Mucosa of rectum (tissue), 2 donors: ENCODE measurements around the gene GDPD1.
A peak's percentile ranks its signal among the peaks of the same experiment; 100 is the strongest.
"Not testable (repeated sequence)": the region's sequence is repeated elsewhere in the genome, so short reads cannot be mapped to it uniquely, and the experiment has no call there.

Source experiments
- H3K27ac ChIP-seq, 2 donors: one replicate each; pipeline ENCODE4 v1.7.0; 2013; ENCODE audit warnings: inconsistent platforms in 2 of 2, low read depth in 2 of 2, low read length in 2 of 2
- H3K27me3 ChIP-seq, 2 donors: one replicate each; pipeline ENCODE4 v1.7.0; 2013; ENCODE audit warnings: low read length in 2 of 2; ENCODE audit not compliant: control insufficient read depth in 2 of 2, insufficient read depth in 2 of 2
- H3K36me3 ChIP-seq, 2 donors: one replicate each; pipeline ENCODE4 v1.7.0; 2013; ENCODE audit warnings: low read length in 2 of 2; ENCODE audit not compliant: control insufficient read depth in 2 of 2, insufficient read depth in 2 of 2
- H3K4me1 ChIP-seq, 2 donors: one replicate each; pipeline ENCODE4 v1.7.0; 2013; ENCODE audit warnings: low read length in 2 of 2, mild to moderate bottlenecking in 1 of 2; ENCODE audit not compliant: control insufficient read depth in 2 of 2, insufficient read depth in 2 of 2
- H3K4me3 ChIP-seq, 2 donors: one replicate each; pipeline ENCODE4 v1.7.0; 2013; ENCODE audit warnings: low read length in 2 of 2
- H3K9ac ChIP-seq, 2 donors: one replicate each; pipeline ENCODE4 v1.7.0; 2013; ENCODE audit warnings: low read length in 2 of 2, low read depth in 1 of 2, mild to moderate bottlenecking in 1 of 2
- H3K9me3 ChIP-seq, 2 donors: one replicate each; pipeline ENCODE4 v1.7.0; 2013; ENCODE audit warnings: low read length in 2 of 2; ENCODE audit not compliant: control insufficient read depth in 2 of 2
- donor health status: healthy.
- donor health status: Normal muscosa, but diverticular disease.

The GDPD1 gene

DNA sequence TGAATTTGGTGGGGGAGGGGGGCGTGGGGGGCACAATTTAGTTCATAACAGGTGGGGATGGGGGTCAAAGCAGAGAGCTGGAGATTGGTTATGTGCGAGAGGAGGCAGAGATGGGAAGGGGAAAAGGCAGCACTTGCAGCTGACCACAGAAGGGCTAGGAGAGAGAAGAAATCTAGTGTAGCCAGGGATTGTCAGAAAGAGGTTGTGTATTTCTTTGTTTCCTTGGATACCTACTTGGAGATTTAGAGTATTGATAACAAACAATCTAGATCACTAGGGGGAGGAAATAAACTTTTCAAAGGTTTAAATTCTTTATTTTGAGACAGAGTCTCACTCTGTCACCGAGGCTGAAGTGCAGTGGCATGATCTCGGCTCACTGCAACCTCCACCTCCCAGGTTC lies 64.0 kb downstream of the GDPD1 start:
- no peaks in the 10 kb centered on the region for H3K27me3 ChIP-seq
- H3K36me3 ChIP-seq, result no peaks in the 10 kb centered on the region
- H3K27ac ChIP-seq, result no peak overlapping the region
- H3K9me3 ChIP-seq, result no peaks in the 10 kb centered on the region
- no peak overlapping the region for H3K9ac ChIP-seq
- no peak overlapping the region for H3K4me3 ChIP-seq
- H3K4me1 ChIP-seq, result no peaks in the 10 kb centered on the region

GRCh38 chr17:59287452-59287851 lies 67.1 kb downstream of the GDPD1 start:
- no peaks in the 10 kb centered on the region for H3K27me3 ChIP-seq
- no peak overlapping the region for H3K27ac ChIP-seq
- H3K9me3 ChIP-seq, result no peaks in the 10 kb centered on the region
- no peaks in the 10 kb centered on the region for H3K36me3 ChIP-seq
- H3K4me1 ChIP-seq, result peaks cover 5% of the 10 kb centered on the region in 2 donors
- H3K9ac ChIP-seq, result no peak overlapping the region
- no peak overlapping the region for H3K4me3 ChIP-seq

- no peak overlapping the region for H3K27ac ChIP-seq
- no peaks in the 10 kb centered on the region for H3K9me3 ChIP-seq
- no peaks in the 10 kb centered on the region for H3K27me3 ChIP-seq
- no peak overlapping the region for H3K4me3 ChIP-seq
- no peaks in the 10 kb centered on the region for H3K36me3 ChIP-seq
- H3K4me1 ChIP-seq, result peaks cover 5% of the 10 kb centered on the region in 2 donors
- no peak overlapping the region for H3K9ac ChIP-seq
These were observed 67.6 kb downstream of the GDPD1 start for GRCh38 chr17:59287891-59288290.

DNA sequence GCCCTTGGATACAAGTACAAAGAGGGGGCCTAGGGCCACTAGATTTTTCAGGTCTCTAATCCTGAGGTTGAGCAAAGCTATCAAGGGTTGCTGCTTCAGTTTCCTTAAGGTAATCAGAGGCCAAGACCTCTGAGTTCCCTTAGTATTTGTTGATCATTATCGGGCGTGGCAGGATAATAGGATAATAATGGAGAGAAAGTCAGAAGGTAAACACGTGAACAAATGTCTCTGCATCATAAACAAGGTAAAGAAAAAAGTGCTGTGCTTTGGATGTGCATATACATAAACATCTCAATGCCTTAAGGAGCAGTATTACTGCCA lies 69.6 kb downstream of the GDPD1 start:
- no peaks in the 10 kb centered on the region for H3K9me3 ChIP-seq
- no peak overlapping the region for H3K4me3 ChIP-seq
- no peak overlapping the region for H3K9ac ChIP-seq
- no peaks in the 10 kb centered on the region for H3K36me3 ChIP-seq
- no peaks in the 10 kb centered on the region for H3K27me3 ChIP-seq
- peak overlapping the region; percentile 16 to 56 for H3K27ac ChIP-seq
- peaks cover 5% of the 10 kb centered on the region in 2 donors for H3K4me1 ChIP-seq

DNA sequence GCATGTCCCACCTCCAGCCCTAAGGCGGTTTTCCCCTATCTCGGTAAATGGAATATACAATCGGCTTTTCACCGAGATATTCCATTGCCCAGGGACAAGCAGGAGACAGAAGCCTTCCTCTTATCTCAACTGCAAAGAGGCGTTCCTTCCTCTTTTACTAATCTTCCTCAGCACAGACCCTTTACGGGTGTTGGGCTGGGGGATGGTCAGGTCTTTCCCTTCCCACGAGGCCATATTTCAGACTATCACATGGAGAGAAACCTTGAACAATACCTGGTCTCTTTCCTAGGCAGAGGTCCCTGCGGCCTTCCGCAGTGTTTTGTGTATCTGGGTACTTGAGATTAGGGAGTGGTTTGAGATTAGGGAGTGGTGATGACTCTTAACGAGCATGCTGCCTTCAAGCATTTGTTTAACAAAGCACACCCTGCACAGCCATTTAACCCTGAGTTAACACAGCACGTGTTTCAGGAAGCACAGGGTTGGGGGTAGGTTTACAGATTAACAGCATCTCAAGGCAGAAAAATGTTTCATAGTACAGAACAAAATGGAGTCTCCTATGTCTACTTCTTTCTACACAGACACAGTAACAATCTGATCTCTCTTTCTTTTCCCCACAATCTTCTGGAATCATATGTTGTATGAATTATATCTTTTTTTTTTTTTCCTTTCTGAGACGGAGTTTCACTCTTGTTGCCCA lies 70.1 kb downstream of the GDPD1 start:
- not testable (repeated sequence) for H3K27me3 ChIP-seq, H3K4me3 ChIP-seq, H3K9me3 ChIP-seq, H3K36me3 ChIP-seq, H3K4me1 ChIP-seq, H3K9ac ChIP-seq
- peak overlapping the region in 1 of 2 donors; percentile 56 for H3K27ac ChIP-seq

GRCh38 chr17:59292174-59292523 lies 71.8 kb downstream of the GDPD1 start:
- Histone ChIP-seq H3K9ac (no peak overlapping the region), H3K27ac (no peak overlapping the region), H3K9me3 (no peaks in the 10 kb centered on the region), H3K4me3 (no peak overlapping the region), H3K27me3 (no peaks in the 10 kb centered on the region), H3K4me1 (peaks cover 5% of the 10 kb centered on the region in 2 donors), H3K36me3 (no peaks in the 10 kb centered on the region)

DNA sequence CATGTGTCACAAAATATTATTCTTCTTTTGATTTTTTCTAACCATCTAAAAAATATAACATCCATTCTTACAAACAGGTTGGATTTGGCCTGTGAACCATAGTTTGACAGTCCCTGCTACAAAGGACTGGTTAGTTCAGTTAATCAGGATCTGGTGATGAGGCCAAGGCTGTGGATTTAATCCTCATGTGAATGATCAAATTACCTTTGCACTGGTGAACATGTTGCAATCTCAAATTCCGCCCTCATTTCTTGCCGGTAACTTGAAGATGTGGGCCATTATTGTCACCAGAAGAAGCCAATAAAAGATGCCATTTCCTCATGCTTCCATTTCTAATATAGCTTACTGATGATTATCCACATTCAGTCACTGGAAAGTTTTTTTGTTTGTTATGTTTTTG lies 75.9 kb downstream of the GDPD1 start:
- no peaks in the 10 kb centered on the region for H3K9me3 ChIP-seq
- peak overlapping the region in 1 of 2 donors; percentile 72 for H3K27ac ChIP-seq
- no peaks in the 10 kb centered on the region for H3K27me3 ChIP-seq
- no peak overlapping the region for H3K4me3 ChIP-seq
- H3K36me3 ChIP-seq, result no peaks in the 10 kb centered on the region
- H3K4me1 ChIP-seq, result peaks cover 2 to 8% of the 10 kb centered on the region in 2 donors
- H3K9ac ChIP-seq, result no peak overlapping the region

GRCh38 chr17:59298521-59298920 lies 78.2 kb downstream of the GDPD1 start:
- no peak overlapping the region for H3K9ac ChIP-seq
- no peaks in the 10 kb centered on the region for H3K36me3 ChIP-seq
- no peaks in the 10 kb centered on the region for H3K9me3 ChIP-seq
- H3K27ac ChIP-seq, result no peak overlapping the region
- peaks cover 2 to 4% of the 10 kb centered on the region in 2 donors for H3K4me1 ChIP-seq
- H3K4me3 ChIP-seq, result no peak overlapping the region
- H3K27me3 ChIP-seq, result no peaks in the 10 kb centered on the region

DNA sequence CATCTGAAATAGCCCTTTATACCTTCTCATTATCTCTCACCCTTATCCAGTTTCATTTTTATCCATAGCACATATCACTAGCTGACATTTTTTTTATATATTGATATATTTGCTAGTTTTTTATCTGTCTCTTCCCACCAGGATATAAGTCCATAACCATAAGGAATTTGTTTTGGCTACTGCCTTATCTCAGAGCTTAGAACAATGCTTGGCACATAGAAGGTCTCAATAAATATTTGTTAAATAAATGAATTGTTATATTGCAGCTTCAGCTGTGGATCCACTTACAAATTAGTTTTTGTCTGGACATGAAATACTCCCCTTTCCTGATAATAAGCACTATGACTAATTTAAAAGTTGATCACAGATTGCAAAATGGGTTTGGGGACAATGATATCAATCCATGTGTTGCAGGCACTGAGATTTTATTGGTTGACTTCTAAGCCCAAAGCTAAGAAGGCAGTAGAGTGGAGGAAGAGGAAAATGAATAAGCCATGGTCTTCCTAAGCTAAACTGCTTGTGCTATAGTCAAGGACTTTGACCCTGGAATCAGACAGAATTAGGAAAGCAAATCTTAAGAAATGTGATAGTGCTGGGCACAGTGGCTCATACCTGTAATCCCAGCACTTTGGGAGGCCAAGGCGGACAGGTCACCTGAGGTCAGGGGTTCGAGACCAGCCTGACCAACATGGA lies 79.2 kb downstream of the GDPD1 start:
- H3K27me3 ChIP-seq, result no peaks in the 10 kb centered on the region
- no peak overlapping the region for H3K27ac ChIP-seq
- no peaks in the 10 kb centered on the region for H3K9me3 ChIP-seq
- no peak overlapping the region for H3K9ac ChIP-seq
- H3K36me3 ChIP-seq, result no peaks in the 10 kb centered on the region
- peaks cover 4 to 5% of the 10 kb centered on the region in 2 donors for H3K4me1 ChIP-seq
- no peak overlapping the region for H3K4me3 ChIP-seq

DNA sequence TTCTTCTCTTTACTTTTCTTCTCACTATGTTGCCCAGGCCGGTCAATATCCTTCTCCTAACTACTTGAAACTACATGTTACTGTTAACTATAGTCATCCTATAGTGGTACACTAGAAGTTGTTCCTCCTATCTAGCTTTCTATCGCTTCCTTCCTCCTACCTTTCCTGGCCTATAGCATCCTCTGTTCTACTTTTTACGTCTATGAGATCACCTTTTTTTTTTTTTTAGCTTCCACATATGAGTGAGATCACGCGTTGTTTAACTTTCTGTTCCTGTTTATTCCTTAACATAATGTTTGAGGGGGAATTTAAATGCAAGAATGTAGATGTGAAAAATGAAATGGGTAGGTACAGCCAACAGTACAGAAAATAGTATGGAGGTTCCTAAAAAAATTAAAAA lies 80.6 kb downstream of the GDPD1 start:
- Histone ChIP-seq H3K4me3 (no peak overlapping the region), H3K27ac (no peak overlapping the region), H3K9me3 (no peaks in the 10 kb centered on the region), H3K9ac (peak overlapping the region in 1 of 2 donors; percentile 19), H3K4me1 (peaks cover 4 to 9% of the 10 kb centered on the region in 2 donors), H3K27me3 (no peaks in the 10 kb centered on the region), H3K36me3 (no peaks in the 10 kb centered on the region)
